NB4 (cell line): ENCODE data around the gene ANP32B.

Experiments
- CTCF ChIP-seq: IDR thresholded peaks from one replicate; pipeline ENCODE4 v1.5.1; 2012; ENCODE audit warnings: low read depth, low read length
- POLR2A ChIP-seq: IDR thresholded peaks from 2 replicates; pipeline ENCODE4 v1.6.1; 2011; ENCODE audit warnings: mild to moderate bottlenecking; ENCODE audit not compliant: insufficient read length; ENCODE audit errors: extremely low read depth

GRCh38 chr9:98022447-98022846, 39.3 kb downstream of the ANP32B start:
- TF ChIP-seq POLR2A = no peak
- TF ChIP-seq CTCF = no peak
